NCI-H69 (cell line): ENCODE measurements around the gene SPNS3.

Experiments used
- DNase-seq: peaks from one replicate; lab custom pipeline; 2025; lab: John Stamatoyannopoulos, UW

The SPNS3 gene

DNA sequence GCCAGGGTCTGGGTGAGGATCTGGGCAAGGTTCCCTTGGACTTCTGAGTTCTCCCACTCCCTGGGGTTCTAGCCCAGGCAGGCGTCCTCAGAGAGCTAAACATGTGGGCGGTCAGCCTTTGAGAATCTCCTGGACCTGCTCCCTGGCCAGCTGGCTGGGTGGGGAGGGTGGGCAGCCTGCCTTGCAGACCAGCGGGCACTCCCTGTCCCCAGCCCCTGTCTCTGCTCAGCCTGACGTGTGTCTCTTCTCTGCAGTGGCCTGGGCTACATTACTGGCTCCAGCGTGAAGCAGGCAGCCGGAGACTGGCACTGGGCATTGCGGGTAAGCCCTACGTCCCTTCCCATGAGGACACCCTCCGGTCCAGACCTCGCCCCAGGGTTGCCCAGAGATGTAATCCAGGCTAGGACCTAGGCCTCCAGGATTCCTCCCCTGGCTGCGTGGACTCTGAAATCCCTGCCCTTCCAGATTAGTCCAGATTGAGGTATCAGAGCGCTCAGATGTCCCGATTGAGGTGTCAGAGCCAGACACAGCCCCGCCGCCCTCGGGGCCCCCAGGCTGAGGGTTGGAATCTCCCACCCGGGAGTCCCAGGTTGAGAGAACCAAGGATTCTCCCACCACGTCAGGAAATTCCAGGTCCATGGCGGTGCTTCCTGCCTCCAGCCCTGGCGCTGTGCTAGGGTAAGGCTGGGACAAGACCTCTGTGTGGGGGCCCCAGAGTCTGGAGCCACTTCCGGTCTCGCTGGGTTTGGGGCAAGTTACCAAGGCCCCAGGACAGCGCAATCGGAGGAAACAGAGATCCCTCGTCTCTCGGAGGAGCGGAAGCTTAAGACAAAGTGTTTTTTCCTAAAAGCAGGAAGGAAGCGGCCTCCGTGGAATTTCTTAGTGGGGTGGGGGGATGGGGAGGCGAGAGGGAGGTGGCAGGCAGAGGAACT lies 97.3 kb downstream of the SPNS3 start:
- DNase-seq, result no peak

DNA sequence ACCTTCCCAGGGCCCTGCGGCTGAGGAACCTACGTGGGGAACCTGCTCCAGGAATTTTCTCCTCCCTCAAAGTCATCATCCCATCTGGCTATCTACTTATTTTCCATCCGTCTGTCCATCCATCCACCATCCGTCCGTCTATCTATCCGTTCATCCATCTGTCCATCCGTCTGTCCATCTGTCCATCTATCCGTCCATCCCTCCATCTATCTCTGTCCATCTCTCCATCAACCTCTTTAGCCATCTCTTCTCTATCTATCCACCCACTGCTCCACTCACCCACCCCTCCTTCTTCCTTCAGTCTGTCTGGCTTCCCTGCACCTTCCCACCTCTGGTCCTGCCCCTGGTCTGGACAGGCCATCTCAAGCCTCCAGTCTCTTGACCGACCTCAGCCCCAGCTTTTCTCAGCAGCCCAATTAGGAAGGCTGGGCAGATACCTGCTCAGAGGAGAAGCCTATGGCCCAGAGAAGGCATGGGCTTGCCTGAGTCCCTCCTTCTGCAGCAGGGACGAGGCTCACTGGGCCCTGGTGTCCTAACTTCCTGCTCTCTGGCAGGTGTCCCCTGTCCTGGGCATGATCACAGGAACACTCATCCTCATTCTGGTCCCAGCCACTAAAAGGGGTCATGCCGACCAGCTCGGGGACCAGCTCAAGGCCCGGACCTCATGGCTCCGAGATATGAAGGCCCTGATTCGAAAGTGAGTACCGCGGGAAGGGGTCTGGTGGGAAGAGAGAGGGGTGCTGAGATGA lies 98.4 kb downstream of the SPNS3 start:
- DNase-seq, result no peak

DNA sequence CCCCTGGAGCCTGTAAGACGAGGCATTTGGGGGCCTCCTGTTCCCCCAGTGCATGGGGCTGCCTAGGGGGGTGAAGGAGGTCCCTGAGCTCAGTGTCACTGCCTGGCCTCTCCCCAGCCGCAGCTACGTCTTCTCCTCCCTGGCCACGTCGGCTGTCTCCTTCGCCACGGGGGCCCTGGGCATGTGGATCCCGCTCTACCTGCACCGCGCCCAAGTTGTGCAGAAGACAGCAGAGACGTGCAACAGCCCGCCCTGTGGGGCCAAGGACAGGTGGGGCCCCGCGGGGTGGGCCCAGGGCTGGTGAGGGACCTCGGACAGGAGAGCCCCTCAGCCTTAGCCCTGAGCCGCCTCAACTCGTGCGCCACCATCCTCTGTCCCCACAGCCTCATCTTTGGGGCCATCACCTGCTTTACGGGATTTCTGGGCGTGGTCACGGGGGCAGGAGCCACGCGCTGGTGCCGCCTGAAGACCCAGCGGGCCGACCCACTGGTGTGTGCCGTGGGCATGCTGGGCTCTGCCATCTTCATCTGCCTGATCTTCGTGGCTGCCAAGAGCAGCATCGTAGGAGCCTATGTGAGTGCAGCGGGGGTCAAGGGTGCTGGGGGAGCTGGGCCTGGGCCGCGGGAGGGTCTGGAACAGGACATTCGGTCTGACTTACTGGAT lies 99.3 kb downstream of the SPNS3 start:
- no peak for DNase-seq

DNA sequence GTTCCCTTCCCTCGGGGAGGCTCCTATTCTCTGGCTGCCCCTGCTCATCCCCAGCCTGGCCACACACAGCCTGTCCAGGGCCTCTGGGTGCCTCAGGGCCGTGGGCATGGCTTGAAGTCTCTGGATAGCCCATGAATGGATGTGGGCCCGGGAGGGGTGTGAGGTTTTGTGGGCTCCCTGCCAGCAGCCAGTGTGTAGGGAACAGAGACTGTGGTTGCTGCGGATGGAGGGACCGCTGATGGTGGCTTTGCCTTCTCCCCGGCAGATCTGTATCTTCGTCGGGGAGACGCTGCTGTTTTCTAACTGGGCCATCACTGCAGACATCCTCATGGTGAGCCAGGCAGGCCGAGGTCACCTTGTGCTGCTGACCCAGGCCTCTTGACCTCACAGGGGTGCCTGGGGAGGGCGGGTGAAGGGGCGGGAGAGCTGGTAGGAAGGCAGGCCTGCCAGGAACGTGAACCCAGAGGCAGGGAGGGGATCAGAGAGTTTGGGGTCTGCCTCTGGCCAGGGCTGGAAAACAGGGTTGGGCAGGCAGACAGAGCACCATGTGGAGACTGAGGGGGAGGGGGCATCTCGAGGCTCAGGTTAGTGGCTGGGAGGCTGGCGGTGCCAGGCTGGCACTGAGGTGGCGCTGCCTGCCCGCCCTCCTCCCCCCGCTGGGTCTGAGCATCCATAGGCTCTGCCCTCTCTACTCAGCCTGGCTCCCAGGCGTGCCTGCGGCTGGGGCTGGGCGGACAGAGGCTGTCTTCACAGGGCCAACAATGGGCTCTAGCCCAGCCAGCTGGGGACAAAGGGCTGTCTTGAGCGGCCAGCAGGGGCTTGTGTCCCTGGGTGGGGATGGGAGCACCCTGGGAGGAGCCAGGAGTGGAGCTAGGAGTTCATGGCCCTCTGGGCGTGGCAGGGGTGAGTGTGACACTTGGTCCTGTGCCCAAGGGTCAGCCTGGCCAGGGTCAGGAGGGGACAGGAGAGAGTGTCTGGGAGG lies 100.1 kb downstream of the SPNS3 start:
- DNase-seq, result peak; percentile 30

DNA sequence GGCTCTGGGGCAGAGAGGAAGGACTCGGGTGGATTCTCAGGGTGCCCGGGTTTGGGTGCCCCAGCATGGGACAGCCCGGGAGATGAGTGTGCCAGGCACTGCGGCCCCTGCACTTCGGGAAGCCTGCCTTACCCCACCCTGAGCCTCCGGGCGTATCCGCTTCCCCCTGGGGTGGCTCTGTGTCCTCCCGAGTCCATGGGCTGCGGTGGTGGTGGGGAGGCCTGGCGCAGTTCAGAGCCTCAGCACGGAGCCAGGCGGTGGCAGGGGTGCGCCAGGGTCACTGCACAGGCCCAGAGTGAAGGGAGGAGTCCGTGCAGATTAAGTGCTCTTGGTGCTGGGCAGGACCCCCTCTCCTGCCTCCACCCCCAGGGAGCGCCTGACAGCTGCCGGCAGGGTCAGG lies 100.8 kb downstream of the SPNS3 start:
- DNase-seq, result no peak

DNA sequence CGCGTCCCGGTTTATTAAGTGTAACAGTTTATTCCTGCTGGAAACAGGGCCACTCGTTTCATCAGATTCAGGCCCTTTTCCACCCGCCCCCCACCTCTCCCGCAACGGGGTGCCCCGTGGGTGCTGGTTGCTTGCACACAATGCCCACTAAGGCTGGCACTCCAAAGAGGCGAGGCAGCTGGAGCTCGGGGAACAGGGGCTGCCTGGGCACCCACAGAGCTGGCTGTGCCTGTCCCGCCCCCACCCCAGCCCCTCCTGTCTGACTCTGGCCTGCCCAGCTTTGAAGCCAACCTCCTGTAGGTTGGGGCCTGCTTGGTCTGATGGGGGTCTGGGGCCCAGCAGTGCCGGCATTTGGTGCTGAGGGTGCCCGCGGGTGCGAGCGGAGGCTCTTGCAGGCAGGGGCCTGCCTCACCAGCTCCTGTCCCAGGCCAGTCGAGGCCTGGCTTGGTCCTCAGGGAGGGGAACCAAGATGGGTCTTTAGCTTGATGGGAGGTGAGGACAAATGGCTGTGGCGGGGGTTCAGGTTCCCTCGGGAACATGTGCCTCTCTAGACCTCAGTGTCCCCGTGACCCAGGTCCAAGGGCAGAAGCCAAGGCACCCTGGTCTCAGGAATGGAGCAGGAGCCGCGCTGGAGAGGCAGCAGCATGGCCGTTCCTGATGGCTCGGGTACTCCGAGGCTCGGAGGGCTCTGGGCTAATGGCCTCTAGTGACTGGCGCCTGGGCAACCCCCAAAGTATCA lies 101.4 kb downstream of the SPNS3 start:
- DNase-seq, result no peak

DNA sequence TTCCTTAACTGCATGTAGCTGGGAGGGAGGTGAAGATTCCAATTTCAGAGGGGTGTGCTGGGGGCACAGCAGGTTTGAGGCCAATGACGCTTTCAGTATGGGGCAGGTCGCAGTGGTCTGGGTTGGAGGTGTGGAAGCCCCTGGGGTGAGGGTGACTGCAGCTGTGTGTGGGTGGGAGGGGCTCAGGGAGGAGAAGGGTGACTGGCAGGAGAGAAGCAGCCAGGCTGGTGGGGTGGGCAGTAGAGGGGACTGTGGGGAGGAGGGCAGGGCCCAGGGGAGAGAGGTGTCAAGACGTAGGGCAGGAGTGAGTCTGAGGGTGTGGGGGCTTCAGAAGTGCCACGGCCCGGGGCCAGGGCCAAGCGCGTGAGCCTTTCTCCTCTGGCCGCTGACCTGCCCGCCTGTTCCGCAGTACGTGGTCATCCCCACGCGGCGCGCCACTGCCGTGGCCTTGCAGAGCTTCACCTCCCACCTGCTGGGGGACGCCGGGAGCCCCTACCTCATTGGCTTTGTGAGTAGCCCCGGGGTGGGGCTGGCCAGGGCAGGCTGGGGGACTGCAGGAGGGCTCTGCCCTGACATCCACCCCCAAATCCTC lies 102.0 kb downstream of the SPNS3 start:
- DNase-seq, result no peak

DNA sequence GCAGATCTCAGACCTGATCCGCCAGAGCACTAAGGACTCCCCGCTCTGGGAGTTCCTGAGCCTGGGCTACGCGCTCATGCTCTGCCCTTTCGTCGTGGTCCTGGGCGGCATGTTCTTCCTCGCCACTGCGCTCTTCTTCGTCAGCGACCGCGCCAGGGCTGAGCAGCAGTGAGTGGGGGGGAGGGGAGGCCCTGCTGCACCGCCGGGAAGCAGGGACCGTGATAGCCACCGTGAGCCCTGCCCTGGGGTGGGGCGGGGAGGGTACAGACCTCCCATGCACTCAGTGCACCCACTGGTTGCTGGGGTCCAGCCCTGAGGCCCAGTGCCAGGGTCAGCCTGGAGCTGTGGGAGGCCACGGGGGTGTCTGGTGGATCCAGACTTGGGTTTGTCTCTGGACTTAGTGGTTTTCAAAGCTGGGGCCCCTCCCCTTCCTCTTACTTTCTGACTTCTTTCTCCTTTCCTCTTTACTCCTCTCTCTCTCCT lies 102.6 kb downstream of the SPNS3 start:
- DNase-seq, result no peak

DNA sequence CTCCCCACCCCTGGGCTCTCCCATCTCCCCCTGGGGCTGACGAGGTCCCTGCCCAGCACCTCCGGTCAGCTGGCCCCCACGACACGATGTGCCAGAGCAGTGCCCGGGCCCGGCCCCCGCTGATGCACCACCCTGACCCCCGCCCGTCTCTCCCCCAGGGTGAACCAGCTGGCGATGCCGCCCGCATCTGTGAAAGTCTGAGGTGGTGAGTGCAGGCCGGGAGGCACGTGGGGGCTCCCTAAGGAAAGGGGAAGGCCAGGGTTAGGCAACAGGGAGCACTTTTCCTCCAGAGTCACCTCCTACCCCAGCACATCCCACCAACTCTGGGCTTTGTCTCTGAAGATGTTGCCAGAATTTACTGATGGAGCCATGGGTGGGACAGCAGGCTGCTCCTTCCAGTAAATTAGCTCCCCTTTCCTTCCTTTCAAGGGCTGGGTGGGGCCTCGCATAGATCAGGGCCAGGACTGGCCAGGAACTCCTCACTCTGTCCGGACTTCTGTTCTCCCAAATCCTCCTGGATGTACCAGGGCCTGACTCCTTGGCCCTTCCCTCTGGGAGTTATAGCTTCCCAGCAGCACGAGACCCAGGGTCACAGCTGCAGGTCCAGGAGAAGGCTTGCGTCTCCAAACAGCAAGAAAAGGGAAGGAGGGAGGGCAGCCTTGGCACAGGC lies 103.1 kb downstream of the SPNS3 start:
- DNase-seq, result no peak
